Activated CD4-positive, CD25-positive, alpha-beta regulatory T cell treated with anti-CD3 and anti-CD28 coated beads, Interleukin-2, amount 50 U/mL, for 72 hours (primary cell): ENCODE data around the gene COG8.

Source experiments
- DNase-seq: peaks from one replicate; pipeline ENCODE4 v3.0.0; 2021

Gene COG8

GRCh38 chr16:69283851-69284250, 55.5 kb downstream of the COG8 start:
- no peak for DNase-seq

DNA sequence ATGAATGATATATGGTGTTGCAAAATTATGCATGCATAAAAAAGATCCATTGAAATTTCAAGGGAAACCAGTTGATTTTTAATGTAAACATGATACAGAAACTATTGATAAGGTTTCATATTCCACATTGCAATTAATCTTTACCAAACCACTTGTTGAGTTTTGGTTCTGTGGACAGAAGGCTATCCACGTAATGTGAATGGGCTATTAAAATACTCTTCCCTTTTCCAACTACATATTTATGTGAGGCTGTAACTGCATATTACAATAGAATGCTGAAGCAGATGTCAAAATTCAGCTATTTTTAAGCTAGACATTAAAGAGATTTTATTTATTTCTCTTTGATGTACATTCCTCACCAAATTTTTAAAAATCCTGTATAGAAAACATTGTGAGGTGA, 62.0 kb downstream of the COG8 start:
- DNase-seq, result no peak
